Activated CD4-positive, alpha-beta T cell treated with anti-CD3 and anti-CD28 coated beads for 1 hour (primary cell): ENCODE measurements around the gene RXRG.

Experiments
- DNase-seq: peaks from one replicate; pipeline ENCODE4 v3.0.0-alpha.2; 2020

Gene RXRG

DNA sequence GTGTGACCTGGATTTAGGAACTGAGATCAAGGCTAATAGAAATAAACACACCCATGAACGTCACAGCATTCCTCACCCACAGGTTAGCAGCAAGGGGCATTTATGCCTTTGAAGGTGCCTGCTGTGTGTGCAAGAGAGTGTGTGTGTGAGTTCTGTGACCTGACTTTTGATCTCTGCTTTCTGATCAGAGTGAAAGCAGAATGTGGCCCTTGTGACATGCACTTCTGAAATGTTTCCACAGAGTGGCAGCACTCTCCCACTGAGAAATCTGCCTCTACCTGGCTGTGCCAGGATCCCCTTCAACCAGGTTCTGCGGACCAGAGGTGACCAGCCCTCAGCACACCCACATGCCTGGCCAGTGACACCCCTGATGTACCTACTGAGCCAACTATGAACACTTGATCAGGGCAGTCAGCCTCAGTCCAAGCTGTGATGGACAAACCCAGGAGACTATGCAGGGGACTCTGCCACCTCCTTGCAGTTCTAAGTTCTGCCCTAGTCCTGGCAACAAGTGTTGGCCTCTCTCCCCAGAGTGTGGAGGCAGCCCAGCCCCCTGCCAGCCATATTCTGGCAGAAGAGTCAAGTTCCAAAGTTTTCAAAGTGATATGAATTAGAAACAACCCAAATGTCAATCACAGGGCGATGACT, 41.0 kb downstream of the RXRG start:
- DNase-seq = no peak

DNA sequence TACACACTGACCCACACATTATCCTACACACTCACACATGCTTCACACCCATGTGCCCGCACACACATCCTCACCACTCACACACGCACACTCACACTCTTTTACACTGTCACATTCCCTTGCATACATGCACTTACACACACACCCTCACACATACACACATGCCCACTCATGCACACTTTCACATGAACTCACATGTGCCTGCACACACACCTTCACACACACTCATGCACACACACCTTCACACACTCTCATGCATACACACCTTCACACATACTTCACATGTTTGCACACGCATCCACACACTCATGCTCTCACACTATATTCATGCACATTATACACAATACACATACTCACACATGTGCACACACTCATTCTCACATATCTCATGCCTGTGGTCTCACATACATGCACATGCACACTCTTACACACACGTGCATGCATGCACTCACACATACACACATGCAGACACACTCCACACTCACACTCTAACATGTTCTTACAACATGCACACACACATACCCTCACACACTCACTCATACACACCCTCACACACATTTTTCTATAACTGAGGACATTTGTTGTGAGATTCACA, 42.3 kb downstream of the RXRG start:
- no peak for DNase-seq

DNA sequence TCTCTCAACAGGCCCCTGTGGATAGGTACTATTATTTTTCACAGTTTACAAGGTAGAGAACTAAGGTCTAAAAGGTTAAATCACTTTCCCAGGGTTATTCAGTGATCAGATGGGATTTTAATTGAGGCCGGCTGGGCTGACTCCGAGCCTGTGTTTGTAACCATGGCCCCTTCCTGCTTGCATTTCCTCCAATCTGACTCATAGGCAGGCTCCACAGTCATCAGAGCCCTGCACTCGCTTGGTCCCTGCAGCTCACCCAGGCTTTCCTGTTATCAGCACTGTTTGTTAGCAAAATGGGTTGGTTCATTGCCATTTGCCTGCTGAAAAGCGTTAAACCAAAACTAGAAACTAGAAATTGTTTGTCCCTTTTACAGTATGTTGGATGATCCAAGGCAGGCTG, 47.0 kb downstream of the RXRG start:
- DNase-seq = no peak

DNA sequence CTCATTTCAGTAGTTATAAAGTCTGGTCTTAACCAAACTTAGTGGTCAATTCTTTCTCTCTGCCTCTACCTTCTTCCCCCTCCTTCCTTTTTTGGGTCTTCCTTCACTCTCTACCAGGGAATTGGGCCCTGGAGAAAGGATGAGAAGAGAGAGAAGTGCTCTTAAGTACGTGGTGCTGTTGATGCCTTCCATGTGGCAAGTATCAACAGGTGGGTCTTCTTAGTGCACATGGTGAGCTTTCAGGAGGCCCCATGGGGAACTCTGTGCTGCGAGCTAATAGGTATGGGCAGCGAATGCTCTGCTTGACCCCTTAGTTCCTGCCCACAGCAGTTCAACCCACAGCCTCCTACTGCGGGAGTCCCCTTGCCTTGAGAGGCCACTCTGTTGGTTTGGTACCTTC, 49.0 kb downstream of the RXRG start:
- no peak for DNase-seq

DNA sequence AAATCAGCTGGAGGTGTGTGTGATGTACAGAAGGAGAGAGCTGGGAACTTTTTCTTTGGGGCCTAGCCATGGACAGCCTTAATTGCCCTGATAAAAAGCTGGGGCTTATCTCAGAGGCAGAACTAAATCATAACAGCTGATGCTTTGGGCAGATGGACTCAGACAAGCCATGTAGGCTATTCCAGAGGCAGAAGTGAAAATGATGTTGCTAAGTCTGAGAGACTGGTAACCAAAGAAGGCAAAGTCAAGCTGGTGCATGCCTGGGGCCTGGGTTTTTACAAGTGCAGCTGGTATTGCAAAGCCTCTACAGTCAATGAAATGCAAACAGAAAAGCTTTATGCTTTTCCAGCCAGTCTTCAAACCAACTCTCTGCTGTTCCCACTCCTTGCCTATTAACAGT, 49.4 kb downstream of the RXRG start:
- DNase-seq = no peak

DNA sequence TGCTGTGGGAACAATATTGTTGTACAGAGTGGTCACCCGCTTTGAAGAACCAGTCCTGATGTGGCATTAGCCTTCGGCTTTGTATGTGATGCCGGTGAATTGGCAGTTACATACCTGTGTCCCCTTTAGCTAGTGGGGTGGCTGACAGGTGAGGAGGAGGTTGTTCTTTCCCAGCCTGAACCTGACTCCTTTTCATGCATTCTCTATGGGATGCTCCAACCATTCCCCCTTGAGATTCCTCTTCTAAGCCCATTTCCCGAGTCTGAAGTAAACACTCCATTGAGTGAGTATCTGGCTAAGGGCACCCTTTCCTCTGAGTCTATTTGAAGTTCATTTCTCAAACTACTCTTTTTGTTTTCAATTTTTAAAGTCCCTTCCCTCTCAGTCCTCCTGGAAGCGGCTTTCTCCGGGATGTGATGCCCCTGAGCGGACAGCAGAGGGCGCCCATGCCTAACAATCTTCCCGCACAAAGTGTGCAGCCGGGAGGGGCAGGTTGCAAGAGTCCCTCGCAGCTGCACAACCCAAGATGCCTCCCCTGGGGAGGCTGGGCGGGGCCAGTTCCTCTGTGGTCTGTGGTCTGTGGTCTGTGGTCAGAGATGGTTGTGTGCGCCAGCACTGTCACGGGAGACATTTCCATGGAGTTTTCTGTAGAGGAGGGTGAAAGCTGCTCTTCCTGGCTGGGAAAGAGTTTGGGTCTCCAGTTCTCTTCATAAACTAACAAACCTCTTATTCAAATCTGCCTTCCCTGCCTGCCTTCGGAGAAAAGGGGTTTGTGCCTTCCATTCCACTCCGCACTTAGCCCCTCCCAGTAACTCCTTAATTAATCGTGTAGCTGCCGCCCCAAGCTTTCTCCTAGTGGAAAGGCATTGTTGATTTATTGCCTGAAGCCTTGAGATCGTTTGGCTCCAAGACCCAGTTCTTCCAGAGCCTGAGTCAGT, 52.0 kb downstream of the RXRG start:
- DNase-seq = peak; percentile 83

DNA sequence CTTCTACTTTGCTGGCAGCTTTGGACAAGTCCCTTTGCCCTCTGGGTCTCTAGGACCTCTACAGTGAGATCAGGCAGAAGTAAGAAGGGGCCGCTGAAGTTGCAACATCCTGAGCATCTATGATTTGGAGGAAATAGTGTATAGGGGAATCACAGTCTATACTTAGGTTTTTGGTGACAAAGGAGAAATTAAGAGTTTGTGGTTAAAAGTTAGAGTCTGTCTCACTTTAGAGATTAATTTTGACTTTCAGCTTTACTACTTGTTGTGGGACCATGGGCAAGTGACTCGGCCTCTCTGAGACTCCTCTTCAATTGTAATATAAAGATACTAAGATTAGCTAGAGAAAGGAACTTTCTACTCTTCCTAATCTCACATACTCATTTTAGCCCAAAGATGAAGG, 55.3 kb downstream of the RXRG start:
- no peak for DNase-seq

DNA sequence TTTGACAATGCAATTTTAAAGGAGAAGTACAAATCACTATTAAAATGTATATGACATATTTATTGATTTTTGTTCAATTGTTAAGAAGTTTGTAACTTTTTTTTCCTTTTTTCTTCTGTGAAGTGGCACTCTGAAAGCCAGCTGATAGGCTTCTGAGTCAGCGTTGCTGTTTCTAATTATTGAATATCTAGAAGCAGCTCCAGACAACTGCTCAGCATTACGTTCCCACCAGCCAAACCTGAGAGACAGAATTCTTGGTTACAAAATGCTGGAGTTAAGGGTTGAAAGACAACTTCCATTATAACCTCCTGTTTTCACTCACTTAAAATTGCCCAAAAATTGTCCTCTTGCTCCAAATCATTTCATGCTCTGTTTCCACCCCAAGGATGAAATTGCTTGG, 57.0 kb downstream of the RXRG start:
- DNase-seq = no peak

DNA sequence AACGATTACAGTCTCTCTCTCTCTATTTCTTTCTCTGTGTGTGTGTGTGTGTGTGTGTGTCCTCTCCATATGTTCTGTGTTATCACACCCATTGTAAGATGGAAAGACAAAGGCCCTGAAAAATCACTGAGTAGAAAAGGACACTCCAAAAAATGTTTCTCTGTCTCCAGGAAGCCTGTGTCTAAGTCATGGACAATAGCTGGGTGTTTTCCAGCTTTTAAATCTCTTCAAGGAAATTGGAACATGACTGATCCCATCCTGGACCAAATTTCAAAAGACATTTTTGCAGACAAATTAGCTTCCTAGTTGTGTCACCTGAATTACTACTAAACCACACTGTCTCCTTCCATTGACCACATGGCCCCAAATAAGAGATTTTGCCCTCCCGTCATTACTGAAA, 57.4 kb downstream of the RXRG start:
- DNase-seq = no peak

DNA sequence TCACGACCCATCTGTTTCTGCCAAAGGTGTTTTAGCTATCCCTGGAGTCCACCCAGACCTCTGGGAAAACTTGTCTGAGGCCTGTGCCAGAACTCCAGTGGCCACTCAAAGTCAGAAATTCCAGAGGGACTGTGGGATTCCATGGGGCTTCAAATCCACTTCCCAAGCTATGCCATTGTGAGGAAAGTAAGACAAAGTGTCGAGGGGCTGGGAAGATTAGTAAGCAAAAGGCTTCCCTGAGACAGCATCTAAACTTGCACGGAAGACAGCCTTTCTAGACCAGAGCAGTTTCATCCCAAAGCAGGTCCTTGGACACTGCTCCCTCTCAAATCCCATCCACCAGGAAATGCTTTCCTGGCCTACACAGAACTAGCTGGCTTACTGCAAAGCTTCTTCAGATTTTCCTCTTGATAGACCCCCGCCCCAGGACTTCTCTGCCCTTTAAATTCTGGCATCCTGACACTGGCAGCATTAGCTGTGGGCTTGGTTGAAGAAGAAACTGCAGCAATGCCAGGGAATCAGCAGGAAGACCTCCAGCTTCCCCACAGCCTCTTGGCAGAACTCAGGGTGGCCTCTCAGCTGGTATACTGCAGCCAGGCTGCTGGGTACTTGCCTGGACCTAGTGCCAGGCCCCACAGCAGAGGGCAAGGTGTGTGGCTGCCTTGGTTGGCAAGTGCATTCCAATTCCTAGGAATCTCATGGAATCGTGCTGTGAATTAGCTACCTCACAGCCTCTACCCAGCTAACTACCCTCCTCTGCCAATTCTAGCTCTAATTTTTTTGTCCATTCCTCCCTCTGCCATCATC, 61.1 kb downstream of the RXRG start:
- no peak for DNase-seq

DNA sequence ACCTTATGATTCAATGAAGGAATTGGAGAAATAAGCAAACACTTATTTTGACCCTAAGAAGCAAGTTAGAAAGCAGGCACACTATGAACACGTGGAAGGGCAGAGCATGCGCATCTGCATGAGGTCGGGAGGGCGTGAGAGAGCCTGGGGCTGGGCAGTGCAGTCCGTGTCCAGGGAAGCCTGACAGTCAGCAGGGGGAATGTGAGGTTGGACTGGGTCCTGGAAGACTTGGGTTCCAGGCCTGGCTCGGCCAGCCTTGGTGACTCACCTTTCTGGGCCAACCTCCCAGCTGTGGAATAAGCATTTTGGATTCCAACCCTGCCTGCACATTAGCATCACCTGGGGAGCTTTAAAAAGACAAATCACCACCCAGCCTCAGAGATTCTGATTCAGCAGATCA, 61.9 kb downstream of the RXRG start:
- no peak for DNase-seq

DNA sequence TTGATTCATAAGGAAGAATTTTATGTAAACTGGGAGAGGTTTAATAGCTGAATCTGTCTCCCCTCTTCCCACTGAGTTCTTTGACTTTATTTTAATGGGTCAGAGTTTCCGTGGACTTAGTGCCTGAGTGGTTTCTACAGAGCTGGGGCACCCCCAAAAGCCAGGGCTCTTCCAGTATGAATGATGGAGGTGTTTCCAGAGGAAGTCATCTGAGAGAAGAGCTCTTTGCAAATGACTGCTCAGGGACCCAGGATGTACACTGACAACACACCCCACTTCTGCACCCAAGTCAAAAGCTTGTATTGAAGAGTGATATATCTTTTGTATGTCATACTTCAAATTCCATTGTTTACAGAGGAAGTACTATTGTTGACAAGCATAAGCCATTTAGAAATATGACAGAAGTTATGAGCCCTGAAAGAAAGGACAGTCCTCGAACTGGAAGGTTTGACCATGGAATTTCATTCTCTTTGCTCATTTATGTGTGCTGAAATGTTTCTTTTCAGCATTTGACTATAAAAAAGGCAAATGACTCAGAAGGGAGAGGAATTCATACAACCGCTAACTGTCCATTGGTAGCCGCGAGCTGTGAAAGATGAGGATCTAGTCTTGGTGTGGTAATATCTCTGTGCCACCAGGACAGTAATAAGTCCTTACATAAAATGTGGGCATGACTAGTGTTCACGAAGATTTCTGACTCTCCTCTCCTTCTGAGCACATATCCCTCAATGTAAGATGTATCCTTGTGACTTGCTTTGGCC, 63.0 kb downstream of the RXRG start:
- DNase-seq = no peak

DNA sequence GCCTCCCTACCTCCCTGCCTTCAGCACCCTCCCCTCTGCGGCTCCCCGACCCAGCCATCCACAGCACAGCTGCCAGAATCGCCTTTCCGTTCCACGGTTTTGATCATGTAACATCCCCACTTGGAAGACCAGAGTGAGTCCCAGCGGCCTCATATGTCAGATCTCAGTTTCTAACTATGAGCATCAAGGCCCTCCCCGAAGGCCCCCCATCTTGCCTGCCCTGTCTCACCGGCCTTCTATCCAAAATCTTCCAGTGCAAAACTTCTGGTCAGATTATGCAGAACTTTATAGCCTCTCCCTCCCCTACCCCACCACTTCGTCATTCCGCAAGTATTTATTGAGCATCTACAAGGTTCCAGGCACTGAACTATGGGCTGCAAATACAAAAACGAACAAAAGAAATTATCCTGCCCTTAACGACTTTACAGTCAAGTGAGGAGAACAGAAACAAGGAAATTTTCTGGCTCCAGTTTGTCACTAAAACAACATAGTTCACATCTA, 68.1 kb downstream of the RXRG start:
- DNase-seq = no peak

DNA sequence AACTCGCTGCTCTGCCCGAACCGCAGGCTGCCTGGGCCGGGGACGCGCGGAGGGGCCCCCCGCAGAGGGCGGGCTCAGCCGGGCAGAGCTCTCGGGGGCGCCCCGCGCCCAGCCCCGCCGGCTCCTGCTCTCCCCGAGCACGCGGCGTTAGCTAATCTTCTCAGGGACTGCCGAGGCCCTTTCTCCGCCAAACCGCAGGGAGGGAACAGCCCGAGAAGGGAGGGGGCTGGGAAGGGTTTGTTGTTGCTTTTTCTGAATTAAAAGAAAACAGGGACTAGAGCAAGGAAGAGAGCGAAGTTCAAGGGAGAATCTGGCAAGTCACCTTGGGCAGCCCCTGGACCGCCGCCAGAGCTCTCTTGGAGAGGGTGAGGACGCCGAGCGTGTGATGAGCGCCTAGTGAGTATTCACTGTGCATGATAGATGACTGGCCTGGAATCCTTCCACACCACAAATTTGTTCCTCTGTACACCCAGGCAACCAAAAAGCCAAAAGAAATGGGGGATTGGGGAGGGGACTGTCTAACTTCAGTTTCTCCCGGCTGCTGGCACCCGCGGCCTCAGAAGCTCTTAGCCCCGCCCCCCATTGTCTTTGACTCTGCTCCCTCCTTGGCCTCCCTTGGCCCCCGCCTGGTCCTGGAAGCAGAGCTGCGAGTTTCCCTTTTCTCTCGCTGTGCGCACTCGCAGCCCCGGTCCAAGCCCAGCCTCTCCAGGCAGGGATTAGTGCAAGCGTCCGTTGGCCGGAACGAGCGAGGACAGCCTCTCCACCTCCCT, 68.7 kb downstream of the RXRG start:
- no peak for DNase-seq

DNA sequence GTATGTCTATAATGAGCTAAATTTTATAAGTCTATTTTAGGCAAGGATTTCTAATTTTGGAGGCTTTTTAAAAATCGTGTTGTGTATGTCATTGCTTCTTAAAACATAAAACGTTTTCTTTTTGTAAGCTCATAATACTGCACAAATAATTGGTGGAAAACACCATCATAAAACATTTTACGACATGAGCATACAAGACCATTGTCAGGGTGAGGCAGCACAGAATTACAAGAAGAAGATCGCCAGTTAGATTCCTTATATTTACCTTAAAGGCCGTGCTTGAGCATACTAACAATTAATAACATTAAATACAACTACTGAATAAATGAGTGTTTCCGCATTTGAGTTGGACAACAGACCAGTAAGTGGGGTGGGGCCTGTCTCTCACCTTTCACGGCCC, 69.3 kb downstream of the RXRG start:
- DNase-seq = no peak

DNA sequence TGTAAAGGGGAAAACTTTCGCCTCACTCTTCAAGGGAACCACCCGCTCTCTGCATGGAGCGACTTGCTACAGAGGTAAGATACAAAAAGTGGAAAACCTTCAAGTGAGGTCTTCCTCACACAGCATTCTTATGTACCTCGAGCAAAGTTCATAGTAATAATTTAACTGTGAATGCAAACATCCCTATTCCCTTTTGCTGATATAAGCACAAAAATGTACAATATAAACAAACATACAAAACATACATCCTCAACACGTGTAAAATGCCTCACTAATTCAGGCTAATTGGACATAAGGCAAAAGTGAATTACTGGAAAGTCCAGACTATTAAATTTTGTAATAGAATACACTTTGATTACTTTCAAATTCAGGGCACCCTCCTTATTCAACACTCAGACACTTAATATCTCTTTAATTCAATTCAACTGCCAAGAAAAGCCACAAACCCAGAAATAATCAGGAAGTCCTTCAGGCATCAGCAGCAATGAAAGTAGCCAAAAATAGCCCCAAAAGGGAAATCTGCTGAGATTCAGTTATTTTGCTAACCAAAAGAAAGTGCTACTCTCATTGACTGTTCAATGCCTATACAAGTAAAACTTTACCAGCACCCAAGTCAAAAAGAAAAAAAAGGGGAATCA, 73.2 kb downstream of the RXRG start:
- no peak for DNase-seq

DNA sequence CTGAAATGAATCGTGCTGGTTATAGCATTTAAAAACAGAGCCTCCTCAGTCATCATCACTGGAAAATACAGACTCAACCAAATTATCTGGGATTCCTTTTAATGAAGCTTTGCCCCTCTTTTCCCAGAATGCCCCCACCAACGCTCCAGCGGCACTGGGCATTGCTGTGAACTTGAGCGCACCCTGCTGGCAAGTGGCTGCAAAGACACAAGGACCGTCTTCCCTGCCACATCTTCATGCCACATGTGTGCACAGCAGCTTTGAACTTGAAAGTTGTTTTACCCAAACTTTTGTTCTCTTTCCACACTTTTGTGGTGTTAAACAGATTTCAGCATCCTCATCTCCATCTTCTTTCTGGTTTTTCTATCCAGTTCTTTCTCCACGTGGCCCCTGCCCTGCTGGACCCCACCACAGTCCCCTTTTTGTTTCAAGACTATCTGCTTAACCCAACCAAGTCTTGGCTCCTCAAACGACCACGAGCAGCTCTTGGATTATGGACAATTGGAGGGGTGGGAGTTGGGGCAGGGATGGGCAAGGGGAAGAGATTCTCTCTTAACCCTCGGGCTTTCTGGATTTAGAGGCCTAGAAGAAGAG, 75.6 kb downstream of the RXRG start:
- DNase-seq = peak; percentile 22

DNA sequence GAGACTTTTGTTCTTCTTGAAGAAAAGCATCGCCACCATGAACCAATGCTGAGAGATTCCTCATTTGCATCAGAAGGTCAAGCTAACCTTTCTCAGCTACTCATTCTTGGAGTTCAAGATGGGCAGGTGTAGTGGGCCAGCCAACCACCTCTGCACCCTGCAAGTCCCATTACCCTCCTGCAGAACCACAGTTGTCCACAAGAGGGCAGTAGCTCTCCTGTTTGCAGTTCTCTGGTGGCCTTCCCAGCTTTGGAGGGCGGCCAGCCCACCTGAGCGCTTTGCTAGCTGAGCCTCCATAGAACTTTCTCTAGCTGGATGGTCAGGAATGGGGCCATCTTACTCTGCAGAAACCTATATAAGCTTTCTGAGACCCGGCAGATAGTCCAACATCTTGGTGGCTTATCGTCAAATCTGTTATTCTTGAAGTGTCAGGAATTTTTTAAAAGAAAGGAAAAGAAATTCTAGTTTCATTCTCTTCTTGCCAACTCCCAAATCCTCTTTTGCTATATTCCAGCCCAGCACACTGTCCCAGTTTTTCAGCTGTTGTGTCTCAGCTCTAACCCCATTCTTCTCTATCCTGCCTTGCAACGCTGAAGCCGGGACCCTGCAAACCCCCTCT, 77.4 kb downstream of the RXRG start:
- peak; percentile 61 for DNase-seq

DNA sequence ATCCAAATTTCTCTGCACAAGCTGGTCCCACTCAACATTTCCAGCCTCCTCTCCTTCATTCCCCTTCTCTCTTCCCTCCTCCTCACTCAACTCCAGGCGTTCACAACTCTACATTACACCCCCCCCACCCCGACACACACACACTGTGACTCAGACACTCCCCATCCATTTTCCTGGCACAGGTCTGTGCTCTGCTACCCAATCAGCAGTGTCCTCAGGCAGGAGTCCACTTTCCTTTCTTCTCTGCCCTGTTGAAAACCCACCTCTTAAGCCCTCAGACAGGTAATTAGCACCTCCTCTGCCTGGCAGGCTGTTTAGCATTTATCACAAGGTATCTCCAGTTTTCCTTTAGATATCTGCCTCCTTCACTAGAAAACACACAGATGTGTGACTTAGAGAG, 79.6 kb downstream of the RXRG start:
- no peak for DNase-seq

DNA sequence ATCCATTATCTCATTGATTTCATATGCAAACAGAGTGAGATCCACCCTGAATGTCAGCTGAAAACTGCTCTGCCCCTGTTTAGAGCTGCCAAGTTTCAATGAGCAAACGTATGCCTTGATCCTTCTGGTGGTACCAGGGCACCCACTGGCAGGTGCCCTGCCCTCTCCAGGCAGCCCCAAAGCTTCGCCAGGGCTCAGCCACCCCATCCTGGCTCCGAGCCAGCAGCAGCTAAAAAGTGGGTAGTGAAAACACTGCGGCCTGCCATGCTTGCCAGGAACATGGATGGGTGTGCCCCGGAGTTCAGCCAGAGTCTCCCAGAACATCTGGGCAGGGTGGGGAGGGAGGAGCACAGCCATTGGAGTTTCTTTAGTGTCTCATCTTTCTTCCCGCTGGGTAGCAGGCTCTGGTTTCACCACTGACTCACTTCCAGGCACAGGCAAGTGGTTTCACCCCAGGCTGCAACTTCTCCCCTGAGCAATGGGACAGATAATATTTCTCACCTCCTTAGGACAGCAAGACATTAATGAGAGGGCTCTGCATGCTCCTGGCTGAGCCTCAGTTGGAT, 80.3 kb downstream of the RXRG start:
- no peak for DNase-seq
